SH-SY5Y (cell line): ENCODE data around the gene RNF25.

Experiments
- GATA2 ChIP-seq: IDR thresholded peaks from 2 replicates; pipeline ENCODE4 v1.6.1; 2011; ENCODE audit warnings: mild to moderate bottlenecking, low read depth, low read length
- GATA3 ChIP-seq: IDR thresholded peaks from 2 replicates; pipeline ENCODE4 v1.6.1; 2011; ENCODE audit warnings: low read depth, mild to moderate bottlenecking, low read length, moderate library complexity

DNA sequence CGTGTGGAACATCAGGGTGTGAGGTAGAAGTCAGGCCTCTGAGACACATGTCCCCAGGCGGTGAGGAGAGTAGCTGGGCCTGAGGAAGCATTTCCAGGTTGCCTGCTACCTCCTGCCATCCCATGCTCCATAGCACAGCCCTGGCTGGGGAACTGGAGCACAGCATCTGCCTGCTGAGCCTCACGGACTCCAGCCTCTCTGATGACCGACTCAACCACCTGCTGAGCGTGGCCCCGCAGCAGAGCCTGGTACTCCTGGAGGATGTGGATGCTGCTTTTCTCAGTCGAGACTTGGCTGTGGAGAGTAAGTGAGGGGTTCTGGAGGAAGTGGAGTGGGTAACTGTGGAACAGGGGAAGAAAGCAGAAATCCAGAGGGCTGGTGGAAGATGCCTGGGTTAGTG is 9.4 kb downstream of the RNF25 start:
- TF ChIP-seq GATA2, result no peak
- TF ChIP-seq GATA3, result no peak
